OCI-LY1 (cell line): Measurements from ENCODE around the gene PLOD2.

Experiments used
- H2AFZ ChIP-seq: fragments of 200-600 bp; sonication (generic), shearing (Covaris generic); 2 replicates; pipeline ENCODE4 v1.6.0; 2014; ENCODE audit warnings: antibody characterized with exemption, mild to moderate bottlenecking, low read length
- H3F3A ChIP-seq: fragments of 200-600 bp; sonication (generic), shearing (Covaris generic); 2 replicates; pipeline ENCODE4 v1.6.0; 2014; ENCODE audit warnings: mild to moderate bottlenecking, antibody characterized with exemption, low read length, moderate library complexity; ENCODE audit not compliant: insufficient read depth
- H3K27ac ChIP-seq: fragments of 200-600 bp; sonication (generic); 2 replicates; pipeline ENCODE4 v1.5.1; 2014; ENCODE audit warnings: low read length, mixed run types, mild to moderate bottlenecking, low read depth; ENCODE audit not compliant: poor library complexity, severe bottlenecking
- H3K27me3 ChIP-seq: fragments of 200-600 bp; sonication (generic); 2 replicates; pipeline ENCODE4 v1.6.0; 2014; ENCODE audit warnings: antibody characterized with exemption, mild to moderate bottlenecking, low read length, moderate library complexity; ENCODE audit not compliant: insufficient read depth
- H3K36me3 ChIP-seq: fragments of 200-600 bp; sonication (generic); 2 replicates; pipeline ENCODE4 v1.6.1; 2014; ENCODE audit warnings: mild to moderate bottlenecking, antibody characterized with exemption, low read length, moderate library complexity, mixed read lengths; ENCODE audit not compliant: insufficient read depth
- H3K4me1 ChIP-seq: fragments of 200-600 bp; sonication (generic); 2 replicates; pipeline ENCODE4 v1.5.1; 2014; ENCODE audit warnings: mild to moderate bottlenecking, low read length, moderate library complexity; ENCODE audit not compliant: insufficient read depth, severe bottlenecking
- H3K4me2 ChIP-seq: fragments of 200-600 bp; sonication (generic), shearing (Covaris generic); 2 replicates; pipeline ENCODE4 v1.6.1; 2014; ENCODE audit warnings: low read length
- H3K4me3 ChIP-seq: fragments of 200-600 bp; sonication (generic); 2 replicates; pipeline ENCODE4 v1.5.1; 2014; ENCODE audit warnings: low read length, low read depth, mild to moderate bottlenecking, mixed read lengths; ENCODE audit not compliant: poor library complexity, severe bottlenecking
- H3K79me2 ChIP-seq: fragments of 200-600 bp; shearing (Covaris generic); 2 replicates; pipeline ENCODE4 v1.6.1; 2016; ENCODE audit warnings: mixed run types, low read length, mixed read lengths; ENCODE audit not compliant: insufficient read depth
- H3K9ac ChIP-seq: fragments of 200-600 bp; sonication (generic), shearing (Covaris generic); 2 replicates; pipeline ENCODE4 v1.6.1; 2014; ENCODE audit warnings: mild to moderate bottlenecking, low read length, mixed read lengths
- H3K9me2 ChIP-seq: fragments of 200-600 bp; sonication (generic), shearing (Covaris generic); 2 replicates; pipeline ENCODE4 v1.6.1; 2014; ENCODE audit warnings: low read depth, mild to moderate bottlenecking, low read length, mixed read lengths
- H3K9me3 ChIP-seq: fragments of 200-600 bp; shearing (Covaris generic); 2 replicates; pipeline ENCODE4 v1.6.1; 2014; ENCODE audit warnings: low read length, mixed read lengths
- H4K20me1 ChIP-seq: fragments of 200-600 bp; sonication (generic), shearing (Covaris generic); 2 replicates; pipeline ENCODE4 v1.6.0; 2016; ENCODE audit warnings: mild to moderate bottlenecking, low read length; ENCODE audit not compliant: insufficient read depth
- CTCF ChIP-seq: fragments of 200-600 bp; sonication (generic), shearing (Covaris generic); IDR thresholded peaks from 2 replicates; pipeline ENCODE4 v1.5.1; 2017; ENCODE audit warnings: mild to moderate bottlenecking, antibody characterized with exemption, low read length, moderate library complexity, mixed read lengths
- EZH2 ChIP-seq: fragments of 200-600 bp; sonication (generic), shearing (Covaris generic); IDR thresholded peaks from 2 replicates; pipeline ENCODE4 v1.8.0; 2017; ENCODE audit warnings: borderline replicate concordance, mixed run types, mild to moderate bottlenecking, antibody characterized with exemption, low read length, moderate library complexity, mixed read lengths

The PLOD2 gene

GRCh38 chr3:146134348-146135117, 26.5 kb downstream of the PLOD2 start:
- H3K79me2 ChIP-seq, result no peaks in the 10 kb centered on the region
- TF ChIP-seq EZH2 (no peak), CTCF (no peak)
- H3K9ac ChIP-seq, result no peak overlapping the region
- H3K9me2 ChIP-seq, result no peaks in the 10 kb centered on the region
- no peaks in the 10 kb centered on the region for H4K20me1 ChIP-seq
- no peak overlapping the region for H3K4me3 ChIP-seq
- no peaks in the 10 kb centered on the region for H3F3A ChIP-seq
- H3K9me3 ChIP-seq, result no peaks in the 10 kb centered on the region
- H3K36me3 ChIP-seq, result no peaks in the 10 kb centered on the region
- H3K4me1 ChIP-seq, result no peaks in the 10 kb centered on the region
- no peak overlapping the region for H2AFZ ChIP-seq
- no peak overlapping the region for H3K4me2 ChIP-seq
- no peaks in the 10 kb centered on the region for H3K27me3 ChIP-seq
- no peak overlapping the region for H3K27ac ChIP-seq

GRCh38 chr3:146133441-146133840, 27.5 kb downstream of the PLOD2 start:
- no peak overlapping the region for H3K4me3 ChIP-seq
- no peak overlapping the region for H3K27ac ChIP-seq
- H3K27me3 ChIP-seq, result no peaks in the 10 kb centered on the region
- no peaks in the 10 kb centered on the region for H4K20me1 ChIP-seq
- H3K9ac ChIP-seq, result no peak overlapping the region
- H3K79me2 ChIP-seq, result no peaks in the 10 kb centered on the region
- no peak overlapping the region for H2AFZ ChIP-seq
- TF ChIP-seq EZH2, result no peak
- no peak for TF ChIP-seq CTCF
- H3F3A ChIP-seq, result no peaks in the 10 kb centered on the region
- no peak overlapping the region for H3K4me2 ChIP-seq
- H3K9me3 ChIP-seq, result no peaks in the 10 kb centered on the region
- no peaks in the 10 kb centered on the region for H3K36me3 ChIP-seq
- no peaks in the 10 kb centered on the region for H3K9me2 ChIP-seq
- H3K4me1 ChIP-seq, result no peaks in the 10 kb centered on the region

DNA sequence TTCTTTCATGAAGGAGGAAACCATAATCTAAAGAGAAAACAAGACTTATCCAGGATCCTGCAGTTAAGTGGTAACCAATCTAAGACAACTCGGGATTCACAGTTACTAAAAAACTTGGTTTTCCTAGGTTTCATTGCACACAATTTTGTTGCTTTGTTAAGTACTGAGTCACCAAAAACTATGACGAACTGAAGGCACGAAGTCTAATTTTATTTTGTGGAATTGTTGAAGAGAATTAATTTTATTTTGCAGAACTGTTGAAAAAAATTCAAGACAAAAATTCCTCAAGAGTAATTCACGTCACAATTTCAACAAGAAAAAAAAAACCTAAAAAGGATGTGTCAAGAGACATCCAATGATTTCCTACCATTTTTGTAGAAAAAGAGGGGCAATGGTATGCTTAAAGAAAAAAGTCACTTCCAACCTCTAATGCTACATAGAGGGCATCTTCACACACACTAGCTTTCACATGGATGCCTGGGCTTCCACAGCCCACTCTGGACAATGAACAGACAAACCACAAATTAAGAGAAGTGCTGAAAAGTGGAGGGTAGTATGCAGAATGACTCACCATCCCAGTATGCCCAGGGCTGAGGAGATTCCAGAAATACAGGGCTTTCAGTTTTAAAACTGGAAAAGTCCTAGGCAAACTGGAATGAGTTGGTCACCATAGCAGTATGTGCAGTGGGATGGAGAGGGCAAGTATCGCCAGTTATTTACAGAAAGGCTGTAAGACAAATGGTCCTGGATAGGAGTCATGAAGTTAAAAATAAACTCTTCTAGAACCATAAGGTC, 29.2 kb downstream of the PLOD2 start:
- H4K20me1 ChIP-seq, result no peaks in the 10 kb centered on the region
- H3F3A ChIP-seq, result no peaks in the 10 kb centered on the region
- no peak overlapping the region for H3K27ac ChIP-seq
- H2AFZ ChIP-seq, result no peak overlapping the region
- TF ChIP-seq EZH2 (no peak), CTCF (no peak)
- H3K9ac ChIP-seq, result no peak overlapping the region
- no peak overlapping the region for H3K4me3 ChIP-seq
- H3K79me2 ChIP-seq, result no peaks in the 10 kb centered on the region
- H3K36me3 ChIP-seq, result no peaks in the 10 kb centered on the region
- H3K4me2 ChIP-seq, result no peak overlapping the region
- H3K9me2 ChIP-seq, result no peaks in the 10 kb centered on the region
- no peaks in the 10 kb centered on the region for H3K27me3 ChIP-seq
- no peaks in the 10 kb centered on the region for H3K4me1 ChIP-seq
- H3K9me3 ChIP-seq, result no peaks in the 10 kb centered on the region
